Hematopoietic multipotent progenitor cell treated with erythropoietin and hydrocortisone succinate and interleukin-3 and kit ligand, for 4 days (in vitro differentiated cells): ENCODE measurements around the gene AMOTL2.

Source experiments
- DNase-seq: peaks from one replicate; pipeline ENCODE4 v3.0.0-alpha.2; 2015

The AMOTL2 gene

DNA sequence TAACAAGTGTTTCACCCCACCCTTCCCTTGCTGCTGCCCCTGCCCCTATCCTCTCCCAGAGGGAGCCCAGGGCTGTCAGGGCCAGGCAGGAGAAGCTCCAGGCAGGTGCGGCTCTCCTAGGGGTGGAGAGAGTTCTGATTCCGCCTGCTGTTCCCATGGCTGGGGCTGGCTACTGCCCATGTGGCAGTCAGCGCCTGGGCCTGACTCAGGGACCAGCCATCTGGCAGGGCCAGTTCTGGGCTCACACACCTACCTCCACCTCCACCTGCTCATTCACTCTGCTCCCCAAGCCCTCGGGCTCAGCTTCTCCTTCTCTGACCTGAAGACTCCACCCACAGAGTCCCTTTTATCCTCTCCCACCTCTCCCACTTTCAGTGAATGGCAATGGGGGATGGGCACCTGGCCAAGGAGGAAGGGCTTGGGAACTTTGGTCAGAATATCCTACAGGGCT, 23.4 kb downstream of the AMOTL2 start:
- DNase-seq, result no peak

DNA sequence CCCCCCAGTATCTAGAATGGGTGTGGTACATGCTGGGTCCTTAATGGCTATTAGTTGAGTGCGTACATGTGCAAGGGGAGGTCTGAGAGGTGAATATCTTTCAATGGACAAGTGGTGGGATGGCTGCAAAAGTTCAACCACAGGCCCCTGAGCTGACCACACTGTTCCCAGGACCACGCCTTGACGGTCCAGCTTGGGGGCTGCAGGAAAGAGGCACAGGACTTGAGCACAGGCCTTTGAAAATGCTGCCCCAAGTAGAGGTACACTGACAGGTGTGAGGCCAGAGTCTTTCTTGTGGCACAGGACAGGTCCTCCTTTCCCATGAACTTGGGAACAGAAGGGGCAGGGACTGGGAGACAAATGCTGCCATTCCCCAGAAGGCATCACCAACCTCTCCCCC, 24.0 kb downstream of the AMOTL2 start:
- no peak for DNase-seq

DNA sequence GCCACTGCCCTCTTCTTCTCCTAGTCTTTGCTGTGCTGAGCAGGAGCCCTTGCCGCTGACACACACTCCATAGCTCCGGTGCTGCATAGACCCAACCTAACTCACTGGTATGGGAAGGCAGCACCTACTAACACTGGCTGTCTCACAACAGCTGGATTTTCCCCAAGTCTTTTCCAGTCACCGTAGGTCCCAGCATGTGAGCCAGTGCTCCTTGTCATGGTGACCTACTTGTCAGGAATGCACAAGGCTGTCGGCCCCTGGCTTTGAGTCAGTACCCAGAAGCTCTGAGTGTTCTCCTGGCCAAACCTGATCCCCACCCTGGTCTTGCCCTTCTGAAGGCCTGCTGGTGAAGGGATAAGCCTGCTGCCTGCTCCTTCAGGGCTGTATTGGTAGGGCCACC, 25.7 kb downstream of the AMOTL2 start:
- DNase-seq, result no peak

DNA sequence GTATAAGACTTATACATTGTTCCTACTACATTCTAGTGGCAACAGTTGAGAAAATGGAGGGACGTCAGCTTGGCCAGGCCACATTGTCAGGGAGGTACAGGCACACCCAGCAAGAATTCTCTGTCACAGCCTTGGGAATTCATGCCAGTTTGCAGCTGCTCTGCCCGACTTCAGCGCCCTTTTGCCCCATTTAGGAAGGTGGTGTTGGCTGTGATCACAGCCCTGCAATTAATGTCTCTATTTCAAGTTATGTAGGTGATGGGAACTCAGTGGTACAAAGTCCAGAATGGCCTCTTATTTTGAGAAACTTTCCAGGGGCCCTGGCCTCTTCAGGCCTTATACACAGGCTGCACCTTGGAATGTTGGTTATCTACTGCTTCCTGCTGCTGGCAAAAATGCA, 26.7 kb downstream of the AMOTL2 start:
- no peak for DNase-seq

- no peak for DNase-seq
These were observed 27.5 kb downstream of the AMOTL2 start for GRCh38 chr3:134346744-134347143.

DNA sequence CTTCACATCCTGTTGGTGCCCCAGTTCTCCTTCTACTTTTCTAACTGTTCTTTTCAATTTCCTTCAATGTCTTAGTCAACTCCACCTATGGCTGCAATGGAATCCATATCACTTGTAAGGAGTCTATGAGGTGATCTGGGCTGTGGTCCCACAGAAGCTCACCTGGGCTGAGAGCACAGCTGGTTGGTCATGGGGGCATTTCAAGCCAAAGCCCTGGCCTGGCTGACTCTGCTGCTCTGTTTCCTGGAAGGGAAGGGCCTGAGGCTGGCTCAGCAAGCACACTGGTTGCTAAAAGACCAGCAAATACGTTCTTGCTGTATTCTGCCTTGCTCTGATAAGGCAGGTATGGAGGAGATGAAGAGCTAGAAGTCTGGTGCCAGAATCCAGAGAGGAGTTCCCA, 29.0 kb downstream of the AMOTL2 start:
- no peak for DNase-seq

DNA sequence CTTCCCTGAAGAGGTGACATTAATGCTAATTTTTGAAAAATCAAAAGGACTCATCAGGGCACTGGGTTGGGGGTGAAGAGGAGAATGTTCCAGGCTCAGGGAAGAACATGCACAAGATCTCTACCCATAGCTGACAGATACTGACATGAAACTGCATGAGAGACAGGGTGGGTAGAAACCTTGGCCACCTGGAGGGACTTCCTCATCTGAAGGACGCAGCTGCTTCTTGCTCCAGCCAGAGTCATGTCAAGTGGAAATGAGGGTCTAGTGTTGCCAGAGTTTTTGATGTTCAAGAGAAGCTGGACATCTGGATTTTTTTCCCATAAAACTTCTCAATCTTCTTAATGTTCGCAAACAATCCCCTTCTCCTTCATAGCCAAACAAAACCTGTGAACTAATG, 29.7 kb downstream of the AMOTL2 start:
- DNase-seq, result peak; percentile 21

- no peak for DNase-seq
These were observed 32.0 kb downstream of the AMOTL2 start for GRCh38 chr3:134342259-134342658.

DNA sequence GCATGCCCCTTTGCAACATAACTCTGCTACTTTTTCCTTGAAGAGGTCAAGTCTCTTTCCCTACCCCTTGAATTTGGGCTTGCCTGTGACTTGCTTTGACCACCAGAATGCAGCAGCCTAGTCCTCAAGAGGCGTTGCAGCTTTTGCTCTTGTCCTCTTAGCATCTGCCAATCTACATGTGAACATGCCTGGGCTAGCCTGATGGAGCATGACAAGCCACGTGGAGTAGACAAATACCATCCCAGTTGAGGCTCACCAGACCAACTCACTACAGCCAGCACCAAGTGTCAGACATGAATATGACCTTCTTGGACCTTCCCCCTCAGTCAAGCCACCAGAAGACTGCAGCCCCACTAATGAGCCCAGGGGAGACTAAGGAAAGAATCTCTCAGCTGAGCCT, 32.9 kb downstream of the AMOTL2 start:
- no peak for DNase-seq

GRCh38 chr3:134340982-134341365, 33.3 kb downstream of the AMOTL2 start:
- no peak for DNase-seq

GRCh38 chr3:134340362-134340981, 33.8 kb downstream of the AMOTL2 start:
- no peak for DNase-seq

DNA sequence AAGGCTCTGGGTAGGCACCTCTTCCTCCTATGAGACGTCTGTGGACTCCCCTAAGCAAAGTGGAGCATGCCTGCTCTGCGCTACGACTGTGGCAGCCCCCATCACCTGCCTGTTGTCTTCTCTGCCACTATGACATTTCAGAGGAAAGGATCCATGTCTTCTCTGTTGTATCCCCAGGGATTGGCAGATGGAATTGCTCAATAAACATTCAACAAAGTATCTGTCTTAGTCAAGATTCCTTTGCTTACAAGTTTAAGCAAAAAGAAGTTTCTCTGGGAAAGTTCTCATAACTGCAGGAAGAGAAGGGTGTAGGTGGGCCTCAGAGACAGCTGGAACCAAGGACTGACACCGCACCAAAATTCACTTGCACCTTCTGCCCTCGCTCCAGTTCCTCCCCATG, 34.3 kb downstream of the AMOTL2 start:
- no peak for DNase-seq

GRCh38 chr3:134339331-134339730, 34.9 kb downstream of the AMOTL2 start:
- DNase-seq, result no peak

- no peak for DNase-seq
These were observed 35.6 kb downstream of the AMOTL2 start for GRCh38 chr3:134338516-134339261.

DNA sequence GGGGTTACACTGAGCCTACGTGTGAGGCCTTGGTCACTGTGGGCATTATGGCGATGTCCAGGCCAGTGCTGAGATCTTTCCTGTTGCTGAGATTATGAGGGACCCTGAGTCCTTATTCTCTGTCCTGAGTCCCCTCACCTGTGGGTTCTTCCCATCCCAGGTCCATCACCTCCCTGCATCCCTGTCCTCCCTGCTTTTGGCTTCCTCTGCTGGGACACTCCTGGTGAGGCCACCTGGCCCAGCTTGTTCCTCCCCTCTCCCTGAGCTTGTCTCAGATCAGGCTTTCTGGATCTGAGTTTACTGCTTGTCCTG, 36.1 kb downstream of the AMOTL2 start:
- no peak for DNase-seq

- DNase-seq, result peak; percentile 7
These were observed 36.6 kb downstream of the AMOTL2 start for GRCh38 chr3:134337511-134338200.

- DNase-seq, result no peak
These were observed 37.2 kb downstream of the AMOTL2 start for GRCh38 chr3:134337071-134337482.

GRCh38 chr3:134336587-134336986, 37.7 kb downstream of the AMOTL2 start:
- DNase-seq, result no peak

DNA sequence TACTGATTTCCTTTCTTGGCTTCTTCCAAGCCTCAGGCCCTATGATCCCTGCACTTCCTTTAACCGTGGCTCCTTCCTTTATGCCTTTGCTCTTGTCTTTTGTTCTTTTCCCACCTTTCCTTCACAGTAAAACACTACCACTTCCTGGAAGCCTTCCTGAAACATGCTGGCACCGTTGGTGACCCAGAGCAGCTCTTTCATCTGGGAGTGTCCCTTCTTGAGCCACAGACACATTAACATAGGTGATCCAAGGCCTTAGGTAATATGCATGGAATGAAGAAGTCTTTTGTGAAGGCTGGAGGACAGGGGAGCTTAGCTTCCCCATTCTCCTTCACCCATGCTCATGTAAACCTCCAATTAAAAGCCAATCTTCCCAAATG, 39.4 kb downstream of the AMOTL2 start:
- no peak for DNase-seq

DNA sequence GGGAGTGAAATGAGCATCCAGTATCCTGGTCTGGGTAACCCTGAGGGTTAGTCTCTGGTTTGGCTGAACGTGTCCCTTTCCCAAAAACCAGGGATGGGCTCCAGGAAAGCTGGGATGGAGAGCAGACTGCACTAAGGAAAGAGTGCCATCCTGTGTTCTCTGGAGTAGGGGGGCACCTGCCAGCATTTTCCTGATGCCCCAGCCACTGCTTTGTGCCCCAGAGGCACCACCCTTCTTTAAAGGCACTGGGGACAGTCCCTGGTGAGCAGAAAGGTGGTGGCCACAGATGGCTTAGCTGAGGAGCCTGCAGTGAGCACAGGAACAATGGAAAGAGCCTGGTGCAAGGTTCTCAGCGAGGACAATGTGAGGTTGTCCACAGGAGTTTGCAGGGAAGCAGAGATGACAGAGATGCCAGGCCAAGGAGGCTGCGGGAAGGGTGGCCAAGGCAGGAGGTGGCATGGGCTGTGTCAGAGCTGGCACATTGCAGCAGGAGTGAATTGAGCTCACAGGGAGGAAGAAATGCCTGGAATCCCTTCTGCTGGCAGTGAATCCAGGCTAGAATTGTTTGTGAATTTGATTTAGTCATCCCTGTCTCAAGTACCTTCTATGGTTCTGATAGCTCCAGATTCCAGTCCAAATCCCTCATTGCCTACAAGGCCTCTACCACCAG, 39.9 kb downstream of the AMOTL2 start:
- no peak for DNase-seq

- DNase-seq, result no peak
These were observed 40.6 kb downstream of the AMOTL2 start for GRCh38 chr3:134333522-134334181.

DNA sequence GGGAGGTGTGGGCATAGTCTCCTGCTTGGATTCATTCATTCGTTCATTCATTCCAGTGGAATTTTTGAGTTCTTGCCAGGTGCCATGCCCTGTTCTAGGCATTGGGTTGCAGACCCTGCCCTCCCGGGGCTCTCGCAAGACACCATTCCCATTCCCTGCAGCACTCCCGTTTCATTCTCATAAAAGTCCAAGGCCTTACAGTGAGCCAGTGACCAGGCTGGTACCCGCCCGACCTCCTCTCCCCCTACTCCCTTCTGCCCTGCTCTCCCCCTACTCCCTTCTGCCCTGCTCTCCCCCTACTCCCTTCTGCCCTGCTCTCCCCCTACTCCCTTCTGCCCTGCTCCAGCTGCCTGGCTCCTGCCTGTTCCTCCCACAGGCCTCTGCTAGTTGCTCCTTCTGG, 41.9 kb downstream of the AMOTL2 start:
- no peak for DNase-seq

- DNase-seq, result no peak
These were observed 42.4 kb downstream of the AMOTL2 start for GRCh38 chr3:134331811-134332199.
